H1 (cell line): Measurements from ENCODE around the gene OSMR. TPM values are rescaled to one million over a fixed set of nuclear protein-coding genes. Genes with fewer than 3 reads are reported as not detected.

Experiments used
- CTCF ChIA-PET: fragments of 300-600 bp; sonication (Branson Sonifier 250); formaldehyde crosslinking; loops from one replicate; lab custom pipeline; 2021; ENCODE audit not compliant: partially characterized antibody; lab: Charles Lee
- POLR2A ChIA-PET: fragments of 300-600 bp; sonication (Branson Sonifier 250); formaldehyde crosslinking; loops from one replicate; lab custom pipeline; 2021; ENCODE audit warnings: inconsistent platforms; ENCODE audit not compliant: partially characterized antibody; lab: Charles Lee
- DNase-seq, 2 experiments: peaks; one replicate each; pipeline versions ENCODE4 v3.0.0 to v3.0.0-alpha.2; 2010 to 2022; ENCODE audit warnings: low spot score in 2 of 2, low read depth in 1 of 2, mixed read lengths in 1 of 2
- FAIRE-seq: peaks from 2 replicates; lab custom pipeline; 2011; peaks lifted over from hg19 to GRCh38; lab: Jason Lieb, UNC
- H2AFZ ChIP-seq: 2 replicates; pipeline ENCODE4 v1.8.1; 2012; ENCODE audit warnings: low read length, inconsistent platforms
- H2AK5ac ChIP-seq: 2 replicates; pipeline ENCODE4 v1.6.1; 2013; ENCODE audit warnings: low read depth, low read length
- H2BK120ac ChIP-seq: replicated peaks from 2 replicates; pipeline ENCODE3; 2013; ENCODE audit warnings: low read depth, low read length, inconsistent platforms
- H2BK12ac ChIP-seq: 2 replicates; pipeline ENCODE4 v1.6.1; 2013; ENCODE audit warnings: low read depth, low read length
- H2BK15ac ChIP-seq: 2 replicates; pipeline ENCODE4 v1.6.1; 2013; ENCODE audit warnings: low read length
- H2BK20ac ChIP-seq: 2 replicates; pipeline ENCODE4 v1.6.1; 2013; ENCODE audit warnings: low read length
- H2BK5ac ChIP-seq: 2 replicates; pipeline ENCODE4 v1.6.1; 2013; ENCODE audit warnings: low read depth, low read length
- H3K14ac ChIP-seq: 2 replicates; pipeline ENCODE4 v1.6.1; 2013; ENCODE audit warnings: inconsistent platforms; ENCODE audit not compliant: insufficient read length
- H3K18ac ChIP-seq: 2 replicates; pipeline ENCODE4 v1.6.1; 2013; ENCODE audit warnings: low read length; ENCODE audit errors: extremely low read depth
- H3K23ac ChIP-seq: 2 replicates; pipeline ENCODE4 v1.6.1; 2013; ENCODE audit warnings: inconsistent platforms; ENCODE audit not compliant: insufficient read length
- H3K23me2 ChIP-seq: 2 replicates; pipeline ENCODE4 v1.6.1; 2013; ENCODE audit warnings: low read depth, low read length
- H3K27ac ChIP-seq: 2 replicates; pipeline ENCODE4 v1.6.1; 2011; ENCODE audit warnings: low read depth, low read length, inconsistent platforms
- H3K27me3 ChIP-seq, 4 experiments: replicated peaks in 1 of 4; 1 replicate in 1 of 4; 2 replicates in 3 of 4; pipeline versions ENCODE4 v1.6.1 to v1.8.1; 2011 to 2013; ENCODE audit warnings: low read length in 3 of 4, mild to moderate bottlenecking in 3 of 4, inconsistent platforms in 2 of 4, mixed read lengths in 2 of 4, moderate library complexity in 1 of 4; ENCODE audit not compliant: control insufficient read depth in 3 of 4, insufficient read depth in 3 of 4; ENCODE audit errors: extremely low read depth in 1 of 4
- H3K36me3 ChIP-seq, 4 experiments: 2 replicates each; pipeline versions ENCODE4 v1.6.1 to v1.8.1; 2011 to 2013; ENCODE audit warnings: mild to moderate bottlenecking in 4 of 4, low read length in 3 of 4, moderate library complexity in 2 of 4, control low read depth in 1 of 4, inconsistent platforms in 1 of 4; ENCODE audit not compliant: insufficient read depth in 4 of 4, control insufficient read depth in 2 of 4
- H3K4ac ChIP-seq: replicated peaks from 2 replicates; pipeline ENCODE3; 2013; ENCODE audit warnings: low read length, low read depth, mixed read lengths, inconsistent platforms; ENCODE audit not compliant: insufficient read length
- H3K4me1 ChIP-seq, 4 experiments: replicated peaks in 1 of 4; 1 replicate in 1 of 4; 2 replicates in 3 of 4; pipeline versions ENCODE4 v1.6.1 to v1.8.1; 2011 to 2013; ENCODE audit warnings: low read length in 3 of 4, inconsistent platforms in 2 of 4, mixed read lengths in 1 of 4; ENCODE audit not compliant: insufficient read depth in 4 of 4, control insufficient read depth in 3 of 4
- H3K4me2 ChIP-seq, 2 experiments: 2 replicates each; pipeline versions ENCODE4 v1.6.1 to v1.8.1; 2011 to 2013; ENCODE audit warnings: low read depth in 2 of 2, low read length in 2 of 2, control low read depth in 1 of 2, inconsistent platforms in 1 of 2, mild to moderate bottlenecking in 1 of 2; ENCODE audit not compliant: insufficient read depth in 1 of 2
- H3K4me3 ChIP-seq, 4 experiments: fragments of 200-600, 300-600 bp in 1 of 4; sonication (generic), shearing (Covaris generic), sonication (Bioruptor Twin) in 1 of 4; 2 replicates each; pipeline versions ENCODE4 v1.5.1 to v1.8.1; 2011 to 2016; ENCODE audit warnings: low read length in 4 of 4, low read depth in 3 of 4, control low read depth in 2 of 4, inconsistent platforms in 2 of 4, mild to moderate bottlenecking in 2 of 4, mixed read lengths in 1 of 4, moderate library complexity in 1 of 4; ENCODE audit not compliant: insufficient read depth in 2 of 4; ENCODE audit errors: extremely low read depth in 1 of 4
- H3K56ac ChIP-seq: replicated peaks from 2 replicates; pipeline ENCODE3; 2013; ENCODE audit warnings: low read depth, mild to moderate bottlenecking, mixed read lengths, low read length, inconsistent platforms; ENCODE audit not compliant: insufficient read length
- H3K79me1 ChIP-seq: 2 replicates; pipeline ENCODE4 v1.6.1; 2013; ENCODE audit warnings: low read depth, low read length, control low read depth
- H3K79me2 ChIP-seq, 2 experiments: 2 replicates each; pipeline versions ENCODE4 v1.6.1 to v1.8.1; 2012 to 2013; ENCODE audit warnings: low read length in 2 of 2, mild to moderate bottlenecking in 2 of 2, inconsistent platforms in 1 of 2; ENCODE audit not compliant: insufficient read depth in 2 of 2, control insufficient read depth in 1 of 2
- H3K9ac ChIP-seq, 4 experiments: replicated peaks in 1 of 4; 1 replicate in 1 of 4; 2 replicates in 3 of 4; pipeline versions ENCODE4 v1.6.1 to v1.8.1; 2011 to 2013; ENCODE audit warnings: low read depth in 3 of 4, low read length in 3 of 4, control low read depth in 2 of 4, mild to moderate bottlenecking in 2 of 4, moderate library complexity in 2 of 4, inconsistent platforms in 1 of 4; ENCODE audit errors: extremely low read depth in 1 of 4
- H3K9me3 ChIP-seq, 2 experiments: 2 replicates each; pipeline versions ENCODE4 v1.6.1 to v1.8.1; 2012 to 2013; ENCODE audit warnings: mild to moderate bottlenecking in 2 of 2, moderate library complexity in 2 of 2, control low read depth in 1 of 2, inconsistent platforms in 1 of 2, low read depth in 1 of 2, low read length in 1 of 2, mixed read lengths in 1 of 2; ENCODE audit not compliant: insufficient read depth in 2 of 2
- H4K20me1 ChIP-seq, 2 experiments: replicated peaks in 1 of 2; 2 replicates each; pipeline versions ENCODE3 to v1.8.1; 2011 to 2013; ENCODE audit warnings: inconsistent platforms in 2 of 2, low read length in 2 of 2, mild to moderate bottlenecking in 1 of 2; ENCODE audit not compliant: insufficient read depth in 2 of 2, control insufficient read depth in 1 of 2
- H4K5ac ChIP-seq: 2 replicates; pipeline ENCODE4 v1.6.1; 2013; ENCODE audit warnings: low read length, low read depth, mixed read lengths, inconsistent platforms; ENCODE audit not compliant: insufficient read length
- H4K8ac ChIP-seq: 2 replicates; pipeline ENCODE4 v1.8.0; 2013; ENCODE audit warnings: mild to moderate bottlenecking, moderate library complexity, low read length, inconsistent platforms; ENCODE audit not compliant: insufficient read depth; ENCODE audit errors: extremely low read depth
- H4K91ac ChIP-seq: replicated peaks from 2 replicates; pipeline ENCODE3; 2013; ENCODE audit warnings: low read length, mixed read lengths, inconsistent platforms; ENCODE audit not compliant: insufficient read length
- BCL11A ChIP-seq, 2 experiments: IDR thresholded peaks; one replicate each; pipeline ENCODE4 v1.6.1; 2011; ENCODE audit warnings: low read depth in 2 of 2, low read length in 2 of 2, mild to moderate bottlenecking in 2 of 2
- CBX8 ChIP-seq: fragments of 300-800, 300-1000 bp; sonication (generic); IDR thresholded peaks from 2 replicates; pipeline ENCODE4 v1.7.1; 2016; ENCODE audit warnings: low read depth, low read length, borderline replicate concordance
- EGR1 ChIP-seq: IDR thresholded peaks from 2 replicates; pipeline ENCODE4 v1.6.1; 2011; ENCODE audit warnings: low read depth, low read length, borderline replicate concordance
- EP300 ChIP-seq, 2 experiments: IDR thresholded peaks; 1 replicate in 1 of 2; 2 replicates in 1 of 2; pipeline ENCODE4 v1.6.1; 2011 to 2012; ENCODE audit warnings: low read depth in 2 of 2, low read length in 2 of 2, mild to moderate bottlenecking in 2 of 2, borderline replicate concordance in 1 of 2, inconsistent platforms in 1 of 2, moderate library complexity in 1 of 2
- MAX ChIP-seq: IDR thresholded peaks from 2 replicates; pipeline ENCODE4 v1.6.1; 2012; ENCODE audit warnings: inconsistent platforms
- POLR2A ChIP-seq, 2 experiments: IDR thresholded peaks; 1 replicate in 1 of 2; 2 replicates in 1 of 2; pipeline ENCODE4 v1.6.1; 2011; ENCODE audit warnings: low read depth in 2 of 2, low read length in 2 of 2, mild to moderate bottlenecking in 2 of 2; ENCODE audit errors: control extremely low read depth in 1 of 2
- POLR2AphosphoS5 ChIP-seq: IDR thresholded peaks from 2 replicates; pipeline ENCODE4 v1.6.1; 2011; ENCODE audit warnings: low read depth, low read length
- YY1 ChIP-seq: IDR thresholded peaks from 2 replicates; pipeline ENCODE4 v1.6.1; 2011; ENCODE audit warnings: low read depth, mild to moderate bottlenecking, low read length
- WGBS, 2 experiments: shearing (Covaris generic) in 1 of 2; methylation state at CpG; one replicate each; pipeline versions ENCODE4 v1.1.6 to v1.1.7; 2013 to 2015; ENCODE audit warnings: low lambda C conversion rate in 2 of 2, mixed read lengths in 2 of 2, inconsistent platforms in 1 of 2, low coverage in 1 of 2, missing lambda C conversion rate in 1 of 2; ENCODE audit not compliant: insufficient replicate concordance in 2 of 2, insufficient coverage in 1 of 2, insufficient read length in 1 of 2; ENCODE audit errors: extremely low coverage in 1 of 2, missing lambda C conversion rate in 1 of 2; 5-methylcytosine and 5-hydroxymethylcytosine counted together
- polyA plus RNA-seq, 7 experiments: library from polyadenylated mRNA; depleted of rRNA in 3 of 7; stranded (reverse) in 5 of 7; unstranded in 2 of 7; fragments of >200 nt in 5 of 7; fragments of 200-250 nt in 2 of 7; gene quantifications; 1 replicate in 5 of 7; 2 replicates in 1 of 7; 4 replicates in 1 of 7; pipeline versions ENCODE4 v1.2.1 to v1.2.3, GENCODE V29; 2011 to 2013; ENCODE audit warnings: missing spikeins in 2 of 7, mixed read lengths in 2 of 7
- total RNA-seq: library from RNA; stranded (reverse); fragmentation: NEBNext Ultra II Directional; extraction: Animal tissue kit (Norgen Biotek cat#: 25700); gene quantifications from 2 replicates; pipeline ENCODE4 v1.2.1, GENCODE V29; 2021

OSMR gene
- total and polyA plus RNA-seq, 2 of the 8 experiments (the other 6 are each of a cell fraction or from before 2014, with no cell fraction given): 2.3 to 2.6 TPM

GRCh38 chr5:38806775-38807258 lies 39.0 kb upstream of the OSMR start:
- FAIRE-seq (no peak), DNase-seq (no peak)
- H3K9ac ChIP-seq: no peak overlapping the region
- H2AK5ac ChIP-seq: no peak overlapping the region
- peaks cover 0 to 3% (median 0%) of the 10 kb centered on the region in 4 experiments; a peak in 2 of 7 replicates for H3K4me1 ChIP-seq
- H2BK15ac ChIP-seq: no peak overlapping the region
- H4K20me1 ChIP-seq: no peaks in the 10 kb centered on the region
- no peak overlapping the region for H2AFZ ChIP-seq
- H3K14ac ChIP-seq: no peak overlapping the region
- ChIA-PET CTCF (interaction anchor here (1.5 to 7.8 kb wide), 7 partner anchors 11 to 597 kb away, joined by 3 to 73 read pairs (median 20); no protein-coding TSS in a partner anchor), POLR2A (no interaction called here)
- H4K5ac ChIP-seq: no peak overlapping the region
- H3K79me1 ChIP-seq: no peaks in the 10 kb centered on the region
- 70% methylated on average over 4 of the region's 4 CpGs; no CpG with 5 or more reads in 1 of the 2 experiments for WGBS, 2 experiments
- no peak for TF ChIP-seq MAX
- no peak for TF ChIP-seq POLR2A (IDR thresholded peaks at IDR 0.05; ENCODE audit: control extremely low read depth in 1 of 2, low read depth in 2 of 2, low read length in 2 of 2)
- no peak for TF ChIP-seq YY1
- no peak for TF ChIP-seq EP300 (IDR thresholded peaks at IDR 0.05; ENCODE audit: borderline replicate concordance in 1 of 2, low read depth in 2 of 2, low read length in 2 of 2)
- TF ChIP-seq BCL11A (IDR thresholded peaks at IDR 0.05; ENCODE audit: low read depth in 2 of 2, low read length in 2 of 2): no peak
- TF ChIP-seq EGR1: no peak
- TF ChIP-seq CBX8: no peak
- TF ChIP-seq POLR2AphosphoS5: no peak
- no peaks in the 10 kb centered on the region for H3K23me2 ChIP-seq
- no peak overlapping the region for H4K8ac ChIP-seq
- H2BK5ac ChIP-seq: no peak overlapping the region
- no peak overlapping the region for H3K4ac ChIP-seq
- H3K4me3 ChIP-seq: no peak overlapping the region
- no peak overlapping the region for H3K23ac ChIP-seq
- no peak overlapping the region for H3K18ac ChIP-seq
- no peak overlapping the region for H2BK120ac ChIP-seq
- H2BK12ac ChIP-seq: no peak overlapping the region
- no peak overlapping the region for H3K27ac ChIP-seq
- H3K79me2 ChIP-seq: no peaks in the 10 kb centered on the region
- H4K91ac ChIP-seq: no peak overlapping the region
- no peak overlapping the region for H3K56ac ChIP-seq
- no peaks in the 10 kb centered on the region for H3K9me3 ChIP-seq
- no peak overlapping the region for H3K4me2 ChIP-seq
- H3K36me3 ChIP-seq: no peaks in the 10 kb centered on the region
- no peak overlapping the region for H2BK20ac ChIP-seq
- H3K27me3 ChIP-seq: peaks cover 0 to 3% (median 0%) of the 10 kb centered on the region in 4 experiments; a peak in 2 of 7 replicates
